HCT116 (cell line): ENCODE results near the gene UBAC2. TPM values are rescaled to one million over a fixed set of nuclear protein-coding genes. Genes with fewer than 3 reads are reported as not detected.

Source experiments
- ATAC-seq: fragments of 200-7000 bp; cut with Tn5 transposase; 2 replicates; pipeline ENCODE4 v1.9.1; 2020; ENCODE audit warnings: mild to moderate bottlenecking, moderate library complexity
- BruUV-seq: library from RNA; stranded (reverse); fragments of 400-500 nt; replicated peaks from 2 replicates; lab custom pipeline; 2021; lab: Mats Ljungman, UMichigan
- CTCF ChIA-PET: fragments of 300-600 bp; sonication (Branson Sonifier 250); formaldehyde crosslinking; loops from one replicate; lab custom pipeline; 2021; ENCODE audit warnings: antibody characterized with exemption; lab: Charles Lee
- POLR2A ChIA-PET: fragments of 300-600, 350-600 bp; sonication (Branson Sonifier 250); formaldehyde crosslinking; loops from one replicate; lab custom pipeline; 2021; ENCODE audit warnings: antibody characterized with exemption; lab: Charles Lee
- RAD21 ChIA-PET, 2 experiments: fragments of 300-600 bp; sonication (Branson Sonifier 250); formaldehyde crosslinking; loops; one replicate each; lab custom pipeline; 2023; ENCODE audit warnings: low total read pairs in 2 of 2; ENCODE audit not compliant: uncharacterized antibody in 2 of 2, unreplicated experiment in 2 of 2, low non-redundant PET in 1 of 2; lab: Charles Lee
- DNase-seq: peaks from one replicate; pipeline ENCODE4 v3.0.0-alpha.2; 2010; ENCODE audit warnings: low read depth, low spot score
- H2AFZ ChIP-seq: fragments of 200-600 bp; shearing (Covaris generic), sonication (generic); 2 replicates; pipeline ENCODE4 v1.6.1; 2017; ENCODE audit warnings: low read depth, mixed run types, mixed read lengths, antibody characterized with exemption, low read length; ENCODE audit not compliant: poor library complexity, severe bottlenecking
- H3K27ac ChIP-seq: 2 replicates; pipeline ENCODE4 v1.5.1; 2012; ENCODE audit warnings: low read depth, low read length
- H3K27me3 ChIP-seq: fragments of 200-600 bp; sonication (generic); 2 replicates; pipeline ENCODE4 v1.6.1; 2016; ENCODE audit warnings: mixed run types, low read length, mixed read lengths; ENCODE audit not compliant: insufficient read depth
- H3K36me3 ChIP-seq, 2 experiments: fragments of 200-500 bp in 1 of 2; fragments of 200-600 bp in 1 of 2; sonication (Bioruptor generic) in 1 of 2; sonication (generic) in 1 of 2; 2 replicates each; pipeline versions ENCODE4 v1.5.1 to v1.6.1; 2014 to 2016; ENCODE audit warnings: low read length in 2 of 2, inconsistent platforms in 1 of 2, mixed read lengths in 1 of 2, mixed run types in 1 of 2; ENCODE audit not compliant: insufficient read depth in 2 of 2, control insufficient read depth in 1 of 2
- H3K4me1 ChIP-seq, 2 experiments: fragments of 200-600 bp in 1 of 2; sonication (generic) in 1 of 2; 2 replicates each; pipeline versions ENCODE4 v1.5.1 to v1.6.1; 2012 to 2017; ENCODE audit warnings: low read length in 2 of 2, inconsistent platforms in 1 of 2, mild to moderate bottlenecking in 1 of 2, mixed read lengths in 1 of 2, mixed run types in 1 of 2, moderate library complexity in 1 of 2; ENCODE audit not compliant: insufficient read depth in 2 of 2, control insufficient read depth in 1 of 2
- H3K4me2 ChIP-seq: fragments of 200-600 bp; sonication (generic); 2 replicates; pipeline ENCODE4 v1.6.1; 2017; ENCODE audit warnings: mixed run types, low read length, mixed read lengths
- H3K4me3 ChIP-seq, 2 experiments: fragments of 200-600 bp in 1 of 2; sonication (generic) in 1 of 2; replicated peaks in 1 of 2; 2 replicates each; pipeline ENCODE4 v1.5.1; 2011 to 2016; ENCODE audit warnings: low read length in 2 of 2, control low read depth in 1 of 2, low read depth in 1 of 2, mild to moderate bottlenecking in 1 of 2, mixed read lengths in 1 of 2, mixed run types in 1 of 2
- H3K79me2 ChIP-seq: fragments of 200-600 bp; sonication (generic); 2 replicates; pipeline ENCODE4 v1.6.1; 2017; ENCODE audit warnings: mild to moderate bottlenecking, mixed run types, low read length, moderate library complexity, mixed read lengths; ENCODE audit not compliant: insufficient read depth
- H3K9ac ChIP-seq: fragments of 200-600 bp; sonication (generic); 2 replicates; pipeline ENCODE4 v1.6.1; 2016; ENCODE audit warnings: low read length, mixed read lengths
- H3K9me2 ChIP-seq: fragments of 200-600 bp; sonication (generic), shearing (Covaris generic); 2 replicates; pipeline ENCODE4 v1.6.1; 2017; ENCODE audit warnings: mixed run types, mild to moderate bottlenecking, moderate library complexity; ENCODE audit not compliant: insufficient read depth
- H3K9me3 ChIP-seq, 2 experiments: fragments of 200-500 bp in 1 of 2; fragments of 200-600 bp in 1 of 2; sonication (Bioruptor generic) in 1 of 2; sonication (generic) in 1 of 2; 2 replicates each; pipeline ENCODE4 v1.6.1; 2014 to 2017; ENCODE audit warnings: low read length in 2 of 2, mixed read lengths in 2 of 2, inconsistent platforms in 1 of 2, low read depth in 1 of 2, mild to moderate bottlenecking in 1 of 2, mixed run types in 1 of 2, moderate library complexity in 1 of 2; ENCODE audit not compliant: control insufficient read depth in 1 of 2, insufficient read depth in 1 of 2
- H4K20me1 ChIP-seq: fragments of 200-600 bp; sonication (generic), shearing (Covaris generic); 2 replicates; pipeline ENCODE4 v1.6.1; 2017; ENCODE audit warnings: mixed run types, mild to moderate bottlenecking, moderate library complexity; ENCODE audit not compliant: insufficient read depth
- CBX3 ChIP-seq: IDR thresholded peaks from 2 replicates; pipeline ENCODE4 v1.6.1; 2012; ENCODE audit warnings: low read depth
- CEBPB ChIP-seq: IDR thresholded peaks from 2 replicates; pipeline ENCODE4 v1.6.1; 2012; ENCODE audit warnings: low read depth
- EZH2phosphoT487 ChIP-seq: fragments of 200-600 bp; IDR thresholded peaks from 2 replicates; pipeline ENCODE4 v1.6.1; 2018; ENCODE audit warnings: antibody characterized with exemption, borderline replicate concordance
- FOSL1 ChIP-seq: IDR thresholded peaks from 2 replicates; pipeline ENCODE4 v1.6.1; 2012; ENCODE audit warnings: low read depth
- JUND ChIP-seq: IDR thresholded peaks from 2 replicates; pipeline ENCODE4 v1.6.1; 2012
- POLR2AphosphoS5 ChIP-seq: IDR thresholded peaks from 2 replicates; pipeline ENCODE4 v1.6.1; 2011; ENCODE audit warnings: mild to moderate bottlenecking, low read depth, low read length, moderate library complexity
- RAD21 ChIP-seq: IDR thresholded peaks from 2 replicates; pipeline ENCODE4 v1.6.1; 2012; ENCODE audit warnings: low read depth, mild to moderate bottlenecking
- SIN3A ChIP-seq: IDR thresholded peaks from 2 replicates; pipeline ENCODE4 v1.6.1; 2012; ENCODE audit warnings: low read depth
- SP1 ChIP-seq: IDR thresholded peaks from 2 replicates; pipeline ENCODE4 v1.6.1; 2012; ENCODE audit warnings: low read depth
- SRF ChIP-seq: IDR thresholded peaks from 2 replicates; pipeline ENCODE4 v1.6.1; 2012; ENCODE audit warnings: low read depth
- TCF7L2 ChIP-seq: IDR thresholded peaks from 2 replicates; pipeline ENCODE4 v1.7.0; 2011; ENCODE audit warnings: borderline replicate concordance, inconsistent platforms; ENCODE audit not compliant: insufficient read depth, insufficient read length; ENCODE audit errors: extremely low read depth
- YY1 ChIP-seq: IDR thresholded peaks from 2 replicates; pipeline ENCODE4 v1.6.1; 2011; ENCODE audit warnings: low read length, low read depth, moderate library complexity, mild to moderate bottlenecking; ENCODE audit not compliant: insufficient replicate concordance; ENCODE audit errors: extremely low read depth
- ZFX ChIP-seq: fragments of 450-650 bp; IDR thresholded peaks from 2 replicates; pipeline ENCODE4 v1.6.1; 2017
- ZNF274 ChIP-seq: fragments of 200-500 bp; sonication (Bioruptor generic); IDR thresholded peaks from 2 replicates; pipeline ENCODE4 v1.6.1; 2014; ENCODE audit warnings: mild to moderate bottlenecking, low read depth, low read length, inconsistent platforms
- intact Hi-C: fragments of 100-400 bp; cut with micrococcal nuclease; formaldehyde crosslinking; loops from 2 replicates; pipeline ENCODE4 v1.10.0; 2022
- total RNA-seq: library from RNA; stranded (reverse); gene quantifications from one replicate; pipeline ENCODE4 v1.2.1, GENCODE V29; 2021; ENCODE audit not compliant: unreplicated experiment
- TF ChIP-seq, protein P1 (sequence below): IDR thresholded peaks from 2 replicates; pipeline ENCODE4 v1.6.1; 2012
- TF ChIP-seq, protein P2 (sequence below): IDR thresholded peaks from 2 replicates; pipeline ENCODE4 v1.6.1; 2012; ENCODE audit warnings: low read depth
- TF ChIP-seq, protein P3 (sequence below), 3 experiments: fragments of 200-600 bp in 1 of 3; sonication (generic) in 1 of 3; IDR thresholded peaks in 2 of 3; conservative IDR thresholded peaks in 1 of 3; 2 replicates each; pipeline ENCODE4 v1.5.1; 2012 to 2017; ENCODE audit warnings: low read depth in 2 of 3, low read length in 2 of 3, antibody characterized with exemption in 1 of 3, borderline replicate concordance in 1 of 3, control low read depth in 1 of 3, mild to moderate bottlenecking in 1 of 3, mixed read lengths in 1 of 3, mixed run types in 1 of 3, moderate library complexity in 1 of 3; ENCODE audit not compliant: insufficient read depth in 1 of 3

Gene UBAC2
- total RNA-seq, 1 experiment from 2014 or later = 67.4 TPM

DNA sequence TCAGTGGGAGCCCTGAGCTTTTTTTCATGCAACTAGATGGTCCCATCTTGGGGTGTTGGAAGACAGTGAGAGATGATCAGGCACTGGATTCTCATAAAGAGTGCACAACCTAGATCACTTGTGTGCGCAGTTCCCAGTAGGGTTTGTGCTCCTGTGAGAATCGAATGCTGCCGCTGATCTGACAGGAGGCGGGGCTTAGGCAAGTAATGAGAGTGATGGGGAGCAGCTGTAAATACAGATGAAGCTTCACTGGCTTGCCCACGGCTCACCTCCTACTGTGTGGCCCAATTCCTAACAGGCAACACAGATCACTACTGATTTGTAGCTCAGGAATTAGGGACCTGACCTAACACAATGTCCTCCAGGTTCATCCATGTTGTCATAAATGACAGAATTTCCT lies 43.6 kb upstream of the UBAC2 start:
- no TSS peak for BruUV-seq
- Histone ChIP-seq H3K9ac (no peak overlapping the region), H4K20me1 (no peaks in the 10 kb centered on the region), H3K27me3 (no peaks in the 10 kb centered on the region), H3K36me3 (no peaks in the 10 kb centered on the region), H3K9me2 (no peaks in the 10 kb centered on the region), H2AFZ (no peak overlapping the region), H3K4me1 (peaks cover 0 to 25% of the 10 kb centered on the region in 2 experiments; a peak in 1 of 4 replicates), H3K27ac (no peak overlapping the region), H3K4me3 (no peak overlapping the region), H3K79me2 (no peaks in the 10 kb centered on the region), H3K4me2 (no peak overlapping the region), H3K9me3 (no peaks in the 10 kb centered on the region)
- TF ChIP-seq CEBPB (no peak), POLR2AphosphoS5 (no peak), SRF (no peak), RAD21 (no peak), FOSL1 (no peak), YY1 (no peak), ZFX (no peak), EZH2phosphoT487 (no peak), TCF7L2 (no peak), CBX3 (no peak), SIN3A (no peak), JUND (no peak), SP1 (no peak), ZNF274 (no peak)
- TF ChIP-seq, protein P1, sequence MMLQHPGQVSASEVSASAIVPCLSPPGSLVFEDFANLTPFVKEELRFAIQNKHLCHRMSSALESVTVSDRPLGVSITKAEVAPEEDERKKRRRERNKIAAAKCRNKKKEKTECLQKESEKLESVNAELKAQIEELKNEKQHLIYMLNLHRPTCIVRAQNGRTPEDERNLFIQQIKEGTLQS = no peak
- TF ChIP-seq, protein P2, sequence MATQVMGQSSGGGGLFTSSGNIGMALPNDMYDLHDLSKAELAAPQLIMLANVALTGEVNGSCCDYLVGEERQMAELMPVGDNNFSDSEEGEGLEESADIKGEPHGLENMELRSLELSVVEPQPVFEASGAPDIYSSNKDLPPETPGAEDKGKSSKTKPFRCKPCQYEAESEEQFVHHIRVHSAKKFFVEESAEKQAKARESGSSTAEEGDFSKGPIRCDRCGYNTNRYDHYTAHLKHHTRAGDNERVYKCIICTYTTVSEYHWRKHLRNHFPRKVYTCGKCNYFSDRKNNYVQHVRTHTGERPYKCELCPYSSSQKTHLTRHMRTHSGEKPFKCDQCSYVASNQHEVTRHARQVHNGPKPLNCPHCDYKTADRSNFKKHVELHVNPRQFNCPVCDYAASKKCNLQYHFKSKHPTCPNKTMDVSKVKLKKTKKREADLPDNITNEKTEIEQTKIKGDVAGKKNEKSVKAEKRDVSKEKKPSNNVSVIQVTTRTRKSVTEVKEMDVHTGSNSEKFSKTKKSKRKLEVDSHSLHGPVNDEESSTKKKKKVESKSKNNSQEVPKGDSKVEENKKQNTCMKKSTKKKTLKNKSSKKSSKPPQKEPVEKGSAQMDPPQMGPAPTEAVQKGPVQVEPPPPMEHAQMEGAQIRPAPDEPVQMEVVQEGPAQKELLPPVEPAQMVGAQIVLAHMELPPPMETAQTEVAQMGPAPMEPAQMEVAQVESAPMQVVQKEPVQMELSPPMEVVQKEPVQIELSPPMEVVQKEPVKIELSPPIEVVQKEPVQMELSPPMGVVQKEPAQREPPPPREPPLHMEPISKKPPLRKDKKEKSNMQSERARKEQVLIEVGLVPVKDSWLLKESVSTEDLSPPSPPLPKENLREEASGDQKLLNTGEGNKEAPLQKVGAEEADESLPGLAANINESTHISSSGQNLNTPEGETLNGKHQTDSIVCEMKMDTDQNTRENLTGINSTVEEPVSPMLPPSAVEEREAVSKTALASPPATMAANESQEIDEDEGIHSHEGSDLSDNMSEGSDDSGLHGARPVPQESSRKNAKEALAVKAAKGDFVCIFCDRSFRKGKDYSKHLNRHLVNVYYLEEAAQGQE = no peak
- TF ChIP-seq, protein P3, sequence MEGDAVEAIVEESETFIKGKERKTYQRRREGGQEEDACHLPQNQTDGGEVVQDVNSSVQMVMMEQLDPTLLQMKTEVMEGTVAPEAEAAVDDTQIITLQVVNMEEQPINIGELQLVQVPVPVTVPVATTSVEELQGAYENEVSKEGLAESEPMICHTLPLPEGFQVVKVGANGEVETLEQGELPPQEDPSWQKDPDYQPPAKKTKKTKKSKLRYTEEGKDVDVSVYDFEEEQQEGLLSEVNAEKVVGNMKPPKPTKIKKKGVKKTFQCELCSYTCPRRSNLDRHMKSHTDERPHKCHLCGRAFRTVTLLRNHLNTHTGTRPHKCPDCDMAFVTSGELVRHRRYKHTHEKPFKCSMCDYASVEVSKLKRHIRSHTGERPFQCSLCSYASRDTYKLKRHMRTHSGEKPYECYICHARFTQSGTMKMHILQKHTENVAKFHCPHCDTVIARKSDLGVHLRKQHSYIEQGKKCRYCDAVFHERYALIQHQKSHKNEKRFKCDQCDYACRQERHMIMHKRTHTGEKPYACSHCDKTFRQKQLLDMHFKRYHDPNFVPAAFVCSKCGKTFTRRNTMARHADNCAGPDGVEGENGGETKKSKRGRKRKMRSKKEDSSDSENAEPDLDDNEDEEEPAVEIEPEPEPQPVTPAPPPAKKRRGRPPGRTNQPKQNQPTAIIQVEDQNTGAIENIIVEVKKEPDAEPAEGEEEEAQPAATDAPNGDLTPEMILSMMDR (IDR thresholded peaks at IDR 0.05 in 2 of 3, conservative IDR thresholded peaks at IDR 0.05 in 1 of 3; ENCODE audit: borderline replicate concordance in 1 of 3, insufficient read depth in 1 of 3, low read depth in 2 of 3, low read length in 2 of 3) = no peak
- ChIA-PET CTCF (no interaction called here), POLR2A (no interaction called here), RAD21 (no interaction called here)
- ATAC-seq = no peak
- no peak for DNase-seq
- intact Hi-C loops = no loop called here
